HepG2 (cell line): Measurements from ENCODE around the gene ASB3. TPM values are rescaled to one million over a fixed set of nuclear protein-coding genes. Genes with fewer than 3 reads are reported as not detected.
"Not testable (repeated sequence)": the region's sequence is repeated elsewhere in the genome, so short reads cannot be mapped to it uniquely, and the experiment has no call there.

Experiments
- ATAC-seq: fragments of 200-7000 bp; cut with Tn5 transposase; 3 replicates; pipeline ENCODE4 v1.9.1; 2020; ENCODE audit warnings: mild to moderate bottlenecking, moderate library complexity
- BruUV-seq: library from RNA; stranded (reverse); fragments of 400-500 nt; replicated peaks from 2 replicates; lab custom pipeline; 2021; lab: Mats Ljungman, UMichigan
- CTCF ChIA-PET: fragments of 300-600 bp; formaldehyde crosslinking; extraction: SDS; loops from one replicate; lab custom pipeline; 2021; ENCODE audit warnings: low total read pairs, inconsistent platforms, low intra/inter-chr PET ratio; lab: Yijun Ruan, JAX
- POLR2A ChIA-PET: fragments of 350-600 bp; sonication (Branson Sonifier 250); formaldehyde crosslinking; loops from one replicate; lab custom pipeline; 2020; ENCODE audit warnings: antibody characterized with exemption, inconsistent platforms; lab: Yijun Ruan, JAX
- DNase-seq: peaks from one replicate; pipeline ENCODE4 v3.0.0-alpha.2; 2015; ENCODE audit warnings: low spot score
- FAIRE-seq: peaks from 3 replicates; lab custom pipeline; 2011; peaks lifted over from hg19 to GRCh38; lab: Jason Lieb, UNC
- H2AFZ ChIP-seq: one replicate; pipeline ENCODE4 v1.6.1; 2011; ENCODE audit warnings: low read length, inconsistent platforms
- H3K27ac ChIP-seq: fragments of 300-600 bp; 3 replicates; pipeline ENCODE4 v1.8.0; 2011; ENCODE audit warnings: mixed run types, mild to moderate bottlenecking, mixed read lengths, low read length, inconsistent platforms; ENCODE audit not compliant: insufficient read depth; ENCODE audit errors: extremely low read length
- H3K27me3 ChIP-seq, 2 experiments: fragments of 200-600 bp in 1 of 2; 2 replicates in 1 of 2; 3 replicates in 1 of 2; pipeline versions ENCODE4 v1.6.0 to v1.8.0; 2011; ENCODE audit warnings: low read length in 2 of 2, mild to moderate bottlenecking in 2 of 2, moderate library complexity in 2 of 2, inconsistent platforms in 1 of 2; ENCODE audit not compliant: insufficient read depth in 2 of 2, control insufficient read depth in 1 of 2
- H3K36me3 ChIP-seq, 2 experiments: fragments of 200-600 bp in 1 of 2; replicated peaks in 1 of 2; 2 replicates in 1 of 2; 3 replicates in 1 of 2; pipeline versions ENCODE4 v1.5.1 to v1.8.0; 2011; ENCODE audit warnings: low read length in 2 of 2, inconsistent platforms in 1 of 2; ENCODE audit not compliant: insufficient read depth in 2 of 2, control insufficient read depth in 1 of 2
- H3K4me1 ChIP-seq: 2 replicates; pipeline ENCODE4 v1.5.1; 2012; ENCODE audit warnings: low read length, inconsistent platforms; ENCODE audit not compliant: insufficient read depth
- H3K4me2 ChIP-seq: 2 replicates; pipeline ENCODE4 v1.6.0; 2011; ENCODE audit warnings: low read depth, low read length, inconsistent platforms
- H3K4me3 ChIP-seq, 3 experiments: fragments of 200-600 bp in 1 of 3; sonication (generic), shearing (Covaris generic) in 1 of 3; replicated peaks in 1 of 3; 2 replicates each; pipeline ENCODE4 v1.5.1; 2011 to 2016; ENCODE audit warnings: low read length in 3 of 3, inconsistent platforms in 2 of 3, low read depth in 2 of 3, mild to moderate bottlenecking in 2 of 3, control low read depth in 1 of 3, mixed read lengths in 1 of 3; ENCODE audit not compliant: insufficient read depth in 1 of 3
- H3K79me2 ChIP-seq: one replicate; pipeline ENCODE4 v1.6.1; 2011; ENCODE audit warnings: low read length, inconsistent platforms; ENCODE audit not compliant: insufficient read depth
- H3K9ac ChIP-seq: 2 replicates; pipeline ENCODE4 v1.6.0; 2011; ENCODE audit warnings: mild to moderate bottlenecking, low read depth, low read length, inconsistent platforms; ENCODE audit not compliant: insufficient read depth
- H3K9me3 ChIP-seq: 2 replicates; pipeline ENCODE4 v1.5.1; 2012; ENCODE audit warnings: mild to moderate bottlenecking, low read length
- H4K20me1 ChIP-seq: 2 replicates; pipeline ENCODE4 v1.6.0; 2011; ENCODE audit warnings: inconsistent platforms, mild to moderate bottlenecking, low read length, moderate library complexity; ENCODE audit not compliant: insufficient read depth
- FOXC1 ChIP-seq: sonication (generic); formaldehyde crosslinking; IDR thresholded peaks from 2 replicates; pipeline ENCODE4 v1.8.0; 2022; ENCODE audit warnings: mild to moderate bottlenecking, missing genetic modification reagents, borderline replicate concordance
- NFYB ChIP-seq: sonication (generic); formaldehyde crosslinking; IDR thresholded peaks from 2 replicates; pipeline ENCODE4 v1.4.0; 2020; ENCODE audit warnings: missing genetic modification reagents
- NR2F1 ChIP-seq, 2 experiments: fragments of 450-650 bp in 1 of 2; formaldehyde crosslinking in 1 of 2; IDR thresholded peaks; 2 replicates each; pipeline versions ENCODE4 v1.5.0 to v1.6.1; 2016 to 2020; ENCODE audit warnings: mild to moderate bottlenecking in 1 of 2, missing compliant biosample characterization in 1 of 2, missing genetic modification reagents in 1 of 2, moderate library complexity in 1 of 2
- WGBS: methylation state at CpG from one replicate; pipeline ENCODE4 v1.1.6; 2017; ENCODE audit warnings: low lambda C conversion rate; 5-methylcytosine and 5-hydroxymethylcytosine counted together
- in situ Hi-C: cut with HindIII; loops from 2 replicates; pipeline ENCODE4 v1.10.0; 2017; ENCODE audit warnings: low pct_unique_long_range_greater_than_20kb; ENCODE audit not compliant: extremely low pct_ligation_motif_present
- intact Hi-C: fragments of 100-400 bp; cut with micrococcal nuclease; formaldehyde crosslinking; loops from one replicate; pipeline ENCODE4 v1.10.0; 2022; ENCODE audit not compliant: unreplicated experiment
- polyA plus RNA-seq, 8 experiments: library from polyadenylated mRNA; depleted of rRNA in 3 of 8; stranded (reverse) in 7 of 8; unstranded in 1 of 8; fragments of >200 nt; fragmentation: Illumina TruSeq in 4 of 8; extraction: Trizol in 4 of 8; gene quantifications; 2 replicates each; pipeline versions ENCODE4 v1.2.1 to v1.2.3, GENCODE V29; 2011 to 2016; ENCODE audit warnings: low read depth in 4 of 8, missing spikeins in 1 of 8, mixed read lengths in 1 of 8; ENCODE audit not compliant: insufficient read depth in 1 of 8
- total RNA-seq, 5 experiments: library from RNA; depleted of rRNA; stranded (reverse); fragments of >200 nt; fragmentation: Illumina TruSeq; extraction: Trizol; gene quantifications; 2 replicates each; pipeline ENCODE4 v1.2.3, GENCODE V29; 2016; ENCODE audit warnings: low read depth in 1 of 5

The ASB3 gene
- total and polyA plus RNA-seq, 2 of the 13 experiments (the other 11 are each of a cell fraction or from before 2014, with no cell fraction given): 40.1 to 41.8 TPM

DNA sequence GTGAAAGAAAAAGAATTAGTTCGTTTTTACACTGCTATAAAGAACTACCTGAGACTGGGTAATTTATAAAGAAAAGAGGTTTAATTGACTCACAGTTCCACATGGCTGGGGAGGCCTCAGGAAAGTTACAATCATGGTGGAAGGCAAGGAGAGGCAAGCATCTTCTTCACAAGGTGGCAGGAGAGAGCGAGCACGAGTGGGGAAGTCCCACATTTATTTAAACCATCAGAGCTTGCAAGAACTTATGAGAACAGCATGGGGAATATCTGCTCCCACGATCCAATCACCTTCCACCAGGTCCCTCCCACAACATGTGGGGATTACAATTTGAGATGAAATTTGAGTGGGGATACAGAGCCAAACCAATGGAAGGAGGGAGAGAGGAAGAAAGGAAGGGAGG, 128.3 kb downstream of the ASB3 start:
- H3K36me3 ChIP-seq, FAIRE-seq, in situ Hi-C loops, H3K4me3 ChIP-seq, H3K9me3 ChIP-seq, H3K27me3 ChIP-seq, POLR2A ChIA-PET, H2AFZ ChIP-seq, H3K79me2 ChIP-seq, H3K4me2 ChIP-seq, CTCF ChIA-PET, DNase-seq, H3K9ac ChIP-seq, H3K27ac ChIP-seq, H4K20me1 ChIP-seq, intact Hi-C loops, ATAC-seq, BruUV-seq, H3K4me1 ChIP-seq: not testable (repeated sequence)
- 54% methylated on average over 4 of the region's 4 CpGs for WGBS

DNA sequence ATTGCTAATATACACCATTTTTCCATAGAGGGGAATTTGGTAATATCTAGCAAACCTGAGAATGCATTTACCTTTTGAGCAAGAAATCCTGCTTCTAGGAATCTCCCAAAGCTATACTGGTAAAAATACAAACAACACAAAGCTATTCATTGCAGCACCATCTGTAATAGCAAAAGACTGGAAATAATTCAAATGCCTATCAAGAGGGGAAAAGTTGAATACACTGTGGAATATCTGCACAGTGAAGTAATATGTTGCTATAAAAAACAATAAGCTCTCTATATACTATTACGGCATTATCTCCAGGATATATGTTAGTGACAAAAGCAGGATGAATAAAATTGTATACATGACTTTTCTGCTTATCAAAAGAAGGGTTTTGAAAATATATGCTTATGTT, 131.5 kb downstream of the ASB3 start:
- WGBS: 71% methylated on average over 1 of the region's 1 CpG
- ChIA-PET CTCF (no interaction called here), POLR2A (no interaction called here)
- BruUV-seq: no TSS peak
- no peak for DNase-seq
- in situ Hi-C loops: no loop called here
- Histone ChIP-seq H3K27me3 (no peaks in the 10 kb centered on the region), H3K4me3 (no peak overlapping the region), H3K4me1 (no peaks in the 10 kb centered on the region), H3K79me2 (no peaks in the 10 kb centered on the region), H3K9me3 (no peaks in the 10 kb centered on the region), H4K20me1 (no peaks in the 10 kb centered on the region), H3K9ac (no peak overlapping the region), H3K36me3 (no peaks in the 10 kb centered on the region), H2AFZ (no peak overlapping the region), H3K4me2 (no peak overlapping the region), H3K27ac (no peak overlapping the region)
- ATAC-seq: no peak
- no peak for TF ChIP-seq NFYB (CRISPR knock-in tag)
- TF ChIP-seq NR2F1 (CRISPR knock-in tag; IDR thresholded peaks at IDR 0.05): no peak
- no peak for TF ChIP-seq FOXC1 (CRISPR knock-in tag)
- intact Hi-C loops: no loop called here
- peak; percentile 34 for FAIRE-seq
